NCI-H774 (cell line): ENCODE data around the gene HSPBP1.
A peak's percentile ranks its signal among the peaks of the same experiment; 100 is the strongest.

ENCODE experiments used
- DNase-seq: peaks from one replicate; lab custom pipeline; 2025; lab: John Stamatoyannopoulos, UW

The HSPBP1 gene

DNA sequence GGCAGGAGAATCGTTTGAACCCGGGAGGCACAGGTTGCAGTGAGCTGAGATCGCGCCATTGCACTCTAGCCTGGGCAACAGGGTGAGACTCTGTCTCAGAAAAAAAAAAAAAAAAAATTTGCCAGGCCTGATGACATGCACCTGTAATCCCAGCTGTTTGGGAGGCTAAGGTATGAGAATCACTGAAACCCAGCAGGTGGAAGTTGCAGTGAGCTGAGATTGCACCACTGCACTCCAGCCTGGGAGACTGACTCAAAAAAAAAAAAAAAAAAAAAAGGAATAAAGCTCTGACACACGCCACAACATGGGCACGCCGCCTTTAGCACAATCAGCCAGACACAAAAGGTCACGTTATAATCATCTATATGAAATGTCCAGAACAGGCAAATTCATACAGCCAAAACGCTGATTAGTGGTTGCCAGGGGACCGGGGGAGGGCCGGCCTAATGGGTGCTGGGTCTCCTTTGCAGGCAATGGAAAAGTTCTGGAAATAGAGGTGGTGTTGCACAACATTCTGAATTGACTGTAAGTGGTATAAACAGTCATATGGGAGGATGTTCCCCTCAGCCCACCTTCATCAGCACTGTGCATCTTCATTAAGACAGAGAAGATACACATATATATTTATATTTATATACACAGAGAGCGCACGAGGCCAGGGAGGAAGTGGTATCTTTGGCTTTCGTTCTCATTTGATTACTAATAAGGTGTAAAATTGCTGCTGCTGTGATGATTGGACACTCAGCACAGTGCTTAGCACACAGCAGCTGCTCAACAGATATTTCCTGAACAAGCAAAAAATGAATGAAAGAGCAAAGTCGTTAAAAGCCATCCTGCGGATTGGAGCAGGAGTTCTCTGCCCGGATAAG lies 3.8 kb downstream of the HSPBP1 start:
- no peak for DNase-seq

- no peak for DNase-seq
These were observed 5.8 kb downstream of the HSPBP1 start for GRCh38 chr19:55273978-55274707.

GRCh38 chr19:55272142-55272541 lies 7.8 kb downstream of the HSPBP1 start:
- DNase-seq = no peak

DNA sequence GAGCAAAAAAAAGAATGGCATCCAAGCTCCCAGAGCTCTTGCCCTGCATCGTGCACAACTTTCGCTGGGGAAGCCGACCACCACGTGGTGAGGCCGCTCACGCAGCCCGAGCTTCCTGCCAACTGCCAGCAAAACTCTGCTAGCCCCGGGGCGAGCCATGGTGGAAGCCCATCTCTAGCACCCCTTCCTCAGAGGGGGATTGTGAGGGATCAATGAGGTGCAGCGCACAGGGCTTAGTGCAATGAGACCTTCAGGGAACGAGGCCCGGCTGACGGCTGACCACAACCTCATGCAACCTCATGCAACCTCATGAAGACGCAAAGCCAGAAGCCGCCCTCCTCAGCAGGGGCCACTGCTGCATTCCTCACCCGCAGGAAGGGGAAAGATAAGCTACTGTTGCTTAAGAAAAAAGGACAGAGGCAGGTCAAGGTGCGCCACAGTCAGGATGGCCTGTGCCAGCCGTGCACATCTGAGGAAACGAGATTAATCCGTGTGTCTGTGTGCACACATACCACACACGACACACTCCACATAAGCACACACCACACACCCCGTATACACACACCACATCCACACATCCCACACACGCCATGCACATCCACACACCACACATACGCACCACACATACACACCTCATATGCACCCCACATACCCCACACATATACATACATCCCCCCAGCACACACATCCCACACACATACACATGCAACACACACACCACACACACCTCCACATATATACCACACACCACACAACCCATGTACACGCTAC lies 9.6 kb downstream of the HSPBP1 start:
- DNase-seq = no peak

DNA sequence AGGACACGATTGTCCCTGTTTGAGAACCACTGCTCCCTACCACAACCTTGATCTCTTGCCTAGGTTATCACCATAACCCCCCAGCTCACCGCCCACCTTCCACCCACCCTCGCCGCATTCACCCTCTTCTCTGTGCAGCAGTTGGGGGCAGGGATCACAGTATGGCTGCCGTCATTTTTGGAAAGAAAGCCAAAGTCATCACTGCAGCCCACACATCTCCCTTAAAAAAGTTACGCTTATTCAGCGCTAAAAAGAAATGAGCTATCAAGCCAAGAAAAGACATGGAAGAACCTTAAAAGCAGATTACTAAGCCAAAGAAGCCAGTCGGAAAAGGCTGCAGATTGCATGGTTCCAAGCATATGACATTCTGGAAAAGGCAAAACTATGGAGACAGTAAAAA lies 10.6 kb downstream of the HSPBP1 start:
- no peak for DNase-seq

- no peak for DNase-seq
These were observed 13.1 kb downstream of the HSPBP1 start for GRCh38 chr19:55266840-55267239.

- no peak for DNase-seq
These were observed 13.5 kb downstream of the HSPBP1 start for GRCh38 chr19:55266404-55266803.

DNA sequence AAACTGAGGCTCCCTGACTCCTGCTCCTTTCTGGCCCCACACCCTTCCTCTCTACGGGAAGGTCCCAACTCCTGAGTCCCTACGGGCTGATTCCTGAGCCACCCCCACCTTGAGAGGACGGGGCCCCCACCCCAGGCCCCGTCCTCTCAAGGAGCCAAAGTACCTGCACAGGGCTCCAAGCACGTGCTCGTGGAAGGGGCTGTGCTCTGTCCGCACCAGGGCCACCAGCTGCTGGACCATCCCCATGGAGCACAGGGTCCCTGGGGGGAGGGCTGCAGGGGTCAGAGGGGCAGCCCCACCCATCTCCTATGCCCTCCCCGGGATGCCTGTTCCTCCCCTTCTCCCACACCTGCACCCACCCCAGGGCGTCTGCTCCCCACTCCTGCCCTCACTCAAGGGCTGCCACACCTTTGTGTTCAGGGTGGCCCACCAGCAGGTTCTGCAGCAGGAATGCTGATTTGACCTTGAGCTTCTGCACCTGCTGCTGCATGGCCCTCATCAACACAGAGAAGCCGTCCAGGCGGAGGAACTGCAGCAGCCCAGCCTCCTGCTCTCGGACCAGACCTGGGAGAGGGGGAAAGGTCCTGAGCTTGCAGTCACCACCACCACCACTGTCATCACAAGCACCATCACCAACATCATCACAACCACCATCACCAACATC lies 14.1 kb downstream of the HSPBP1 start:
- no peak for DNase-seq

GRCh38 chr19:55265173-55265572 lies 14.7 kb downstream of the HSPBP1 start:
- DNase-seq = no peak

DNA sequence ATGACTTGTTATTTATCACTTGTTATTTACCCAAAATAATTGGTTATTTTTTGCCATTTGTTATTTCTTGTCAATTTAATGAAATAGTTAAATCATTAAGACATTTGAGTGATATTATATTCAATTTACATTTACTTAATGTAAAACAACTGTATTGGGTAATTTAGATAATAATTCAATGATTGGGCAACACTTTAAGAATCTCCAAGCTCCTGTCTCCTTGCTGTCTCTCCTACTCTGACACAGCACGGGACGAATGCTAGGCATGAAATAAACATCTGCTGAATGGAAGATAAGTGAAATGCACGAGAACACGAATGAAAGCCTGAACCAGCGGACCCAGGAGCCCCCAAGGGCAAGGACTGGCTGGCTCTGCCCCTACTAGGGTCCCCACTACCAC lies 15.4 kb downstream of the HSPBP1 start:
- DNase-seq = no peak

DNA sequence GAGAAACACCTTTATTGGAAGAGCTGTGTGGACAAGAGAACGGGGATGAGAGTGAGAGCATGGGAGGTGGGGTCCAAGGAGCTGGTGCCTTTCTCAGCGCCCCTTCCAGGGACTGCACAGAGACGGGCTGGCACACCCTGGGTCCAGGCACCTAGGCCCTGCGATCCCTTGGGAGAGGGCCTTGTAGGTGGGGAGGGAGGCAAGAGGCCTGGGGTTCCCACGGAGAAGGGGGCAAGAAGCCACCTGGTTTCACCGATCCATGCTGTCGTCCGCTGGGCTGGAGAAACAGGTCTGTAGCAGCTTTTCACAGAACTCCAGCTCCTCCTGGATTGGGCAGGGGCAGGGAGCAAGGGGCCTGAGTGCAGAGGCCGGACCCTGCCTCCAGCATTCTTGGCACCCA lies 17.6 kb downstream of the HSPBP1 start:
- DNase-seq = no peak

DNA sequence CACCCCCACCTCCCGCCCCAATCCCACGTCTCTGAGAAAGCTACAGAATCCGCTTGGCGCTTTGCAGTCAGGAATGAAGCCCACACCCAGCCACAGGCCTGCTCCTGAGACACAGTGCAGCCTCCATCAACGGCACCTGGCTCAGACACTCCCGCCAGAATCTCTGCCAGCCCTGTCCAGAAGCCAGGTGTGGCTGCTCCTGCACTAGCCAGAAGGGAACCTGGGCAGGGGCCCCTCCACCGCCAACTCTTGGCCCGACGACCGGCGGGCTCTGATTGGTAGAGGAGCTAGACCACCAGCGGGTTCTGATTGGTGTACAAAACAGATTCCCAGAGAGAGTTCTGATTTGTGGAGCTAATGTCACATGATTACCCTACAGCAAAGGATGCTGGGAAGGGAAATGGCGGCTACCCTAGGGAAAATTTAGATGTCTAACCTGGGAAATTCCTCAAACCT lies 18.2 kb downstream of the HSPBP1 start:
- DNase-seq = no peak

DNA sequence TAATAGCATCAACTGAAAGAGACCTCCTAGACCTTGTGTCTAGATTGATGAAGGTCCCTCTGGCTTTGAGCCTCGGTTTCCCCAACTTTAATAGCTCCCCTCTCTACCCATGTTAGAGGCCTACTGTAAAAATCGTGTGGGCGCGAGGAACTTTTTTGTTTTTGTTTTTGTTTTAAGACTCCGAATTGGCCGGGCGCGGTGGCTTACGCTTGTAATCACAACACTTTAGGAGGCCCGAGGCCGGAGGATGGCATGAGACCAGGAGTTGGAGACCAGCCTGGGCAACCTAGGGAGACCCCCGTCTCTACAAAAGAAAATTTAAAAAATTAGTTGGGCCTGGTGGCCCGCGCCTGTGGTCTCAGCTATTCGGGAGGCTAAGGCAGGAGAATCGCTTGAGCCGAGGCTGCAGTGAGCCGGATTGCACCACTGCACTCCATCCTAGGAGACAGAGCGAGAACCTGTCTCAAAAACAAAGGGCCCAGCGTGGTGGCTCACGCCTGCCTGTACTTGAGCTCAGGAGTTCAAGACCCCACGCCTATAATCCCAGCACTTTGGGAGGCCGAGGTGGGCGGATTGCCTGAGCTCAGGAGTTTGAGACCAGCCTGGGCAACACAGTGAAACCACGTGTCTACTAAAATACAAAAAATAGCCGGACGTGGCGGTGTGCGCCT lies 20.2 kb downstream of the HSPBP1 start:
- no peak for DNase-seq

DNA sequence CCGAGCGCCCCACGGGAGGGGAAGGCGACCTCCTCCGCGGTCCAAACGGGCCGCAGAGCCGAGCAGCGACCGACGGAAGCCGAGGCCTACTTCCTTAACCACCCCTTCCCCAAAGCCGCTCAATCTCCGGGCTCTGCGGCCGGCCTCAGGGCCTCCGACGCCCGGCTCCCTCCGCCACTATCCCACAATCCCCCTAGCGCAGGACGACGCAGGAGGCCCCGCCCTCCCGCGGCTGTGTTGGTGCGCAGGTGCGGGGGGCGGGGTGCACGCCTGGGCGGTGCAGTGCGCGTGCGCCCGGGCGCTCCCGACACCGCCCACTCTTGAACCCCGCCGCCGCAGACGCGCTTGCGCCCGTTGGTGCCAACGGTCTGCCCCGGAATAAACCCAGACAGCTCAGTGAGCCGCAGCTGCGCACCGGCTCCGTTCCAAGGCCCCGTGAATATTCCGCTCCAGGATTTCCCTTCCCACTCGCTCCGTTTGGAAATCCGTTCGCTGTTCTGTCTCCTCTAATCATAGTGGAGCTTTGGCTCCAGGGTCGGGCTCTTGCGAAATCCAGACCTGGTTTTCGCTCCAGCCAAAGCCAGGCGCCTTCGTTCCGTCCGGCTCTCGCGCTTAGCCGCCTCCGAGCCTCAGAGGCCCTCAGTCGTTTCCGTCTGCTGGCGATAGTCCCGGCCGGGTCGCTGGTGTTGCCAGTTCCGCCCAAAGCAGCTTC lies 20.9 kb downstream of the HSPBP1 start, which contains the start of gene PPP6R1:
Gene PPP6R1 (minus strand): TSS at position 190 of the 712 bp plus-strand sequence. CDS start 11,914 bp downstream, outside the sequence.
- DNase-seq = peak; percentile 98

GRCh38 chr19:55258476-55258827 lies 21.5 kb downstream of the HSPBP1 start:
- no peak for DNase-seq

DNA sequence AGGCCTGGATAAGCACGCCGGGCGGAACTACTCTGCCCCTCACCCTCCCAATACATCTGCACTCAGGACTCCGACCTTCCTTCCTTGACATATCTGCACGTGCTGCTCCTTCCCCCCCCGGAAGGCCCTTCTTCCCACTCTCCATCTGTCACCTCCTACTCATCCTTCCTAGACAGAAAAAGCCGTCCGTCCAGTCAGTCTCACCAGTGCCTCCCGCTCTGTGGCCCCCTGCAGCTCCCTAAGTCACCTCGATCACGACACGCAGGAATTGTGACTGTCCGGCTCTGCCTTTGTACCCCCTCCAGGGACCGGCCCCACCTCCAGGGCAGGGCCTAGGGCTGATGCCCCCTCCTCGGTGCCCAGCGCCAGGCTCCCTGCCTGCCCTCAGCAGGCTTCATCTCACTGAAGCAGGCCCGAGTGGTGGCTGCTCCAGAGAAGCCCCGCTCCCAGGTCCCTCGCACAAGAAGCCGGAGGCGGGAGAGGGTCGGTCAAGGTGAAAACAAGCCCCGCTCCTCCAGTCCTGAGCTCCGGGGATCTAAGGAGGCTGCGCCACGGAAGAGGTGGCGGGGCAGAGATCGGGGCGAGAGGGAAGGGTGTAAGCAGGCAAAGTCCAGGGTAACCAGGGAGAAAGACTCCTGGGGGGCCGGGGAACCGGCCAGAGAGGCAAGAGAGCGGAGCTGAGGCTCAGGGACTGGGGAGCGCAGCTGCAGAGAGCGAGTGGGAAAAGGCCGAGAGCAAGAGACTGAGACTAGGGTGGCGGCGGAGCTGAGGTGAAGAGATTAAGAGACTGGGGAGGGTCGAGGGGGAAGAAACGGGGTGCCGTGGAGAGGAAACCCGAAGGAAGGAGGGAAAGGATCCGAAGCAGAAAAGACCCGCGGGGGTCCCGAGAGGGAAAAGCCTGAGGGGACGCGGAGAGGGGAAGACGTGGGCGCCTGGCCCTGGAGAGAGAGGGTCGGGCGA lies 22.2 kb downstream of the HSPBP1 start:
- no peak for DNase-seq

- no peak for DNase-seq
These were observed 23.1 kb downstream of the HSPBP1 start for GRCh38 chr19:55256562-55257460.

DNA sequence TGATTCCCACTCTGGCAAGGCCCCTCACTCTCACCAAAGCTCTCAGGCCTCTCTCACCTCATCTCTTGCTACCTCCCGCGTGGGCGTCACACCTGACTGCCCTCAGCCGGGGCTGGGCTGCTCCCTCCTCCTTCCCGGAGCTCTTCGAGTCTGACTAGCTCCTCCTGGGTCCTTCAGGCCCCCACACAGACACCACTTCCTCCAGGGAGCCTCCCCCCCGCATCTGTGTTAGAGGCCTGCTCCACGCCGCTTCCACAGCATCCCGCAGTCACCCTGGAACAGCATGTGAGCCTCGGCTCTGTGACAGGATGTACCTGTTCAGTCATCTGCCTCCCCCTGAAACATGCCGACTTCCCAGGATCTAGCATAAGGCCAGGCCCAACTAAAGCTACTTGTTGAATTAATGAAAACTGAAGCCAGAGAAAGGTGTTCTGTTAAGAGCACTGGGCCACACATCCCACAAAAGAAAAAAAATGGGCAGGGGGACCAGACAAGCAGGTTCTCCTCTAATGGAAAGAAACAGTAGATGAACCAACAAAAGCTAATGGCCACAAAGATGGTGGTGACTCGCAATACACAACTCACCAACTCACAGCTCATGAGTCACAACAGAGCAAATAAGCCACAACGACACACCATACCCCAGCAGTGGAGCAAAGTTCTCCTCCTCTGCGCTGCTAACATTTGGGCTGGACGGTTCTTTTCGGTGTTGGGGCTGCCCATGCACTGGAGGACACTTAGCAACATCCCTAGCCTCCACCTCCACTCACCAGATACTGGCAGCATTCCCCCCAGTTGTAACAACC lies 24.1 kb downstream of the HSPBP1 start:
- no peak for DNase-seq
